ENCODE results near the gene TBC1D22A.
"Not testable (repeated sequence)": the region's sequence is repeated elsewhere in the genome, so short reads cannot be mapped to it uniquely, and the experiment has no call there.

- not testable (repeated sequence) for TF ChIP-seq PAX8 (IDR thresholded peaks at IDR 0.05); CTCF (IDR thresholded peaks at IDR 0.05 in 2 of 3, conservative IDR thresholded peaks at IDR 0.05 in 1 of 3; ENCODE audit: control insufficient read depth in 2 of 3, extremely low read depth in 1 of 3, insufficient read depth in 1 of 3, low read depth in 3 of 3, low read length in 3 of 3); RAD21 (IDR thresholded peaks at IDR 0.05; ENCODE audit: insufficient read depth, low read depth, low read length); POLR2AphosphoS5 (IDR thresholded peaks at IDR 0.05; ENCODE audit: low read length); NFXL1 (IDR thresholded peaks at IDR 0.05; ENCODE audit: borderline replicate concordance); SMC3 (IDR thresholded peaks at IDR 0.05; ENCODE audit: borderline replicate concordance, low read length); SIX5 (IDR thresholded peaks at IDR 0.05; ENCODE audit: low read depth, low read length, severe bottlenecking); CHD1 (IDR thresholded peaks at IDR 0.05; ENCODE audit: low read depth, low read length); NFIC (IDR thresholded peaks at IDR 0.05; ENCODE audit: low read depth, low read length); E2F4 (IDR thresholded peaks at IDR 0.05; ENCODE audit: low read depth, low read length); FOS (IDR thresholded peaks at IDR 0.05; ENCODE audit: borderline replicate concordance, extremely low read depth, insufficient read length); BCLAF1 (IDR thresholded peaks at IDR 0.05)
Observed at GRCh38 chr22:46817390-46817789, 54.9 kb downstream of the TBC1D22A start.

Data from GM12878 (cell line).